H1 (cell line): ENCODE measurements around the gene SPCS1. TPM values are rescaled to one million over a fixed set of nuclear protein-coding genes. Genes with fewer than 3 reads are reported as not detected.

Experiments used
- CHD7 ChIP-seq: fragments of 300-600 bp; sonication (generic); IDR thresholded peaks from 2 replicates; pipeline ENCODE4 v1.7.1; 2012; ENCODE audit warnings: low read length, moderate library complexity, mild to moderate bottlenecking, inconsistent platforms; ENCODE audit not compliant: insufficient replicate concordance
- MAX ChIP-seq: IDR thresholded peaks from 2 replicates; pipeline ENCODE4 v1.6.1; 2012; ENCODE audit warnings: inconsistent platforms
- RFX5 ChIP-seq: IDR thresholded peaks from 2 replicates; pipeline ENCODE4 v1.6.1; 2011; ENCODE audit warnings: low read depth, low read length, improper control_type of control experiment, borderline replicate concordance
- TAF1 ChIP-seq: IDR thresholded peaks from 2 replicates; pipeline ENCODE4 v1.6.1; 2011; ENCODE audit warnings: mild to moderate bottlenecking, low read depth, low read length
- YY1 ChIP-seq: IDR thresholded peaks from 2 replicates; pipeline ENCODE4 v1.6.1; 2011; ENCODE audit warnings: low read depth, mild to moderate bottlenecking, low read length
- polyA plus RNA-seq, 7 experiments: library from polyadenylated mRNA; depleted of rRNA in 3 of 7; stranded (reverse) in 5 of 7; unstranded in 2 of 7; fragments of >200 nt in 5 of 7; fragments of 200-250 nt in 2 of 7; gene quantifications; 1 replicate in 5 of 7; 2 replicates in 1 of 7; 4 replicates in 1 of 7; pipeline versions ENCODE4 v1.2.1 to v1.2.3, GENCODE V29; 2011 to 2013; ENCODE audit warnings: missing spikeins in 2 of 7, mixed read lengths in 2 of 7
- total RNA-seq: library from RNA; stranded (reverse); fragmentation: NEBNext Ultra II Directional; extraction: Animal tissue kit (Norgen Biotek cat#: 25700); gene quantifications from 2 replicates; pipeline ENCODE4 v1.2.1, GENCODE V29; 2021

The SPCS1 gene
- total and polyA plus RNA-seq, 2 of the 8 experiments (the other 6 are each of a cell fraction or from before 2014, with no cell fraction given): 104 to 191 TPM

DNA sequence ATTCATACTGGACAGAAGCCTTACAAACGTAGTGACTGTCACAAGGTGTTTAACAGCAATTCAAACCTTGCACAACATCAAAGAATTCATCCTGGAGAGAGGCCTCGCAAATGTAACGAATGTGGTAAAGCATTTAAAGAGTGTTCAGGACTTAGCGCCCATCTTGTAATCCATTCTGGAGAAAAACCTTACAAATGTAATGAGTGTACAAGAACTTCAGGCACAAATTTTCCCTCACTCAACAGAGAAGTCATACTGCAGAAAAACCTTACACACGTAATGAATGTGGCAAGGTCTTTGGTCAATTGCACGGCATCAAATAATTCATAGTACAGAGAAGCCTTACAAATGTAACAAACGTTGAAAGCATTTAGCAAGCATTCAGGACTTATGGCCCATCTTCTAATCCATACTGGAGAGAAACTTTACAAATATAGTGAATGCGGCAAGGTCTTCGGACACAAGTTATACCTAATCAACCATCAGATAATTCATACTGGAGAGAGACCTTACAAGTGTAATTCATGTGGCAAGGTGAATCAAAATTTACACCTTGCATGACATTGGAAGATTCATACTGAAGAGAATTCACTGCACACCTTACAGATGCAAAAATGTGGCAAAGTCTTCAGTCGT is 27.5 kb downstream of the SPCS1 start (continued):
- TF ChIP-seq YY1 (no peak), TAF1 (no peak), MAX (no peak), CHD7 (no peak), RFX5 (no peak)
